NCI-H748 (cell line): ENCODE results near the gene MTCL3.

Source experiments
- DNase-seq: peaks from one replicate; lab custom pipeline; 2025; ENCODE audit not compliant: unreplicated experiment; lab: John Stamatoyannopoulos, UW

The MTCL3 gene

GRCh38 chr6:127471379-127472255 is 47.5 kb downstream of the MTCL3 start:
- no peak for DNase-seq

GRCh38 chr6:127468936-127469335 is 50.2 kb downstream of the MTCL3 start:
- DNase-seq, result no peak

- no peak for DNase-seq
These were observed 52.7 kb downstream of the MTCL3 start for GRCh38 chr6:127466416-127466815.

GRCh38 chr6:127464881-127465459 is 54.2 kb downstream of the MTCL3 start:
- peak; percentile 55 for DNase-seq

- no peak for DNase-seq
These were observed 54.8 kb downstream of the MTCL3 start for GRCh38 chr6:127464161-127464880.

DNA sequence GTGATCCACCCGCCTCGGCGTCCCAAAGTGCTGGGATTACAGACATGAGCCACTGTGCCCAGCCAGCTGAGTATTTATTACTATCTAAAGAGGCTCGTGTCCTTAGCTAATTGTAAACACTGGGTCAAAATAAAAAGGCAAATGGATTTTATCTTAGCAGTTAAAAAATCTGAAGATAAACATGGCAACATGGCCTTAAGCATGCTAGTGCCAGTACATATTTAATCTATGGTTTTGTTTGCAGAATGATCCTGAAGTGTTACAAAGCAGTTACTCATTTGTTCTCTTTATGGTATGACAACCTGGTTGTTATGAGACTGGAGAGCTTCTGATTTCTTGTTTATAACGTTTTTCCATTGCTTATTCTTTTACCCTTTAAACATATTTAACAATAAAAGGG is 56.1 kb downstream of the MTCL3 start:
- no peak for DNase-seq

- no peak for DNase-seq
These were observed 56.8 kb downstream of the MTCL3 start for GRCh38 chr6:127462376-127462775.

GRCh38 chr6:127460465-127460864 is 58.7 kb downstream of the MTCL3 start:
- DNase-seq, result no peak

DNA sequence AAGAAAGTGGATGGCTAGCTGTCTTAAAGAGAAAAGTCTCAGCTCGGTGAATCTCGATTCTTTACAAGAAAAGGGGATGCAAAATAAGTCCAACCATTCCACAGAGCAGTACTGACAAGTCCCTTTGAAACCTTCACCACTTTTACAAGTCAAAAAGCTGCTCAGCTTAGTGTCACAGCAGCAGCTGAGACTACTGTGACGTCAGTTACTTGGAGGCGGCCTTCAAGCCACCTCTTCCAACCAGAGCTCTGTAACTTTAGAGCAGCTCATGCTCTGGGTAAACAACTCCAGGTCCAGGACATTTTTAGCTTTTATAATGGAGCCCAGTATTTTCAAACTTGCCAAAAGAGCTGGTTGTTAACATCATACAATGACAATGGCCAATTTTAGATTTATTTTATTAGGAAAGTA is 59.9 kb downstream of the MTCL3 start, which contains the start of gene KIAA0408:
TSS of gene KIAA0408 (minus strand) at position 159 of the 411 bp plus-strand sequence. CDS start 5,408 bp downstream, outside the sequence.
- peak; percentile 16 for DNase-seq

DNA sequence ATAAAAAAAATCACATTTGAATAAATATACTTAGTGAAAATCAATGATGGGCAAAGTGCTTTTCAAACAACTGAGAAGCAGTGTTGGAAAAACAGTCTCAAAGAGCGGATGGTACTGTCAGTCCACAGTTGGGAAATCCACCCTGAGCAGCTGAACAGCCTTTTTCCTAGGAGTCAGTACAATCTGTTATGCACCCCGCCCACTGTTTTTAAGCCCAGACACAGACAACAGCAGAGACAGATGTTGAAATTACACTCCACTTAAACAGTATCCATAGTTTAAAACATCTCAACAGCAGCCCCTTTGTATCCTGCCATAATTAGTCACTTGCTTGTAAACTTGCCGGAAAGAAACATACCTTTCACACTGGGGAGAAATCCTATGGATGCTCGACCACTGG is 60.3 kb downstream of the MTCL3 start:
- DNase-seq, result peak; percentile 22

- DNase-seq, result no peak
These were observed 60.9 kb downstream of the MTCL3 start for GRCh38 chr6:127458222-127458621.

DNA sequence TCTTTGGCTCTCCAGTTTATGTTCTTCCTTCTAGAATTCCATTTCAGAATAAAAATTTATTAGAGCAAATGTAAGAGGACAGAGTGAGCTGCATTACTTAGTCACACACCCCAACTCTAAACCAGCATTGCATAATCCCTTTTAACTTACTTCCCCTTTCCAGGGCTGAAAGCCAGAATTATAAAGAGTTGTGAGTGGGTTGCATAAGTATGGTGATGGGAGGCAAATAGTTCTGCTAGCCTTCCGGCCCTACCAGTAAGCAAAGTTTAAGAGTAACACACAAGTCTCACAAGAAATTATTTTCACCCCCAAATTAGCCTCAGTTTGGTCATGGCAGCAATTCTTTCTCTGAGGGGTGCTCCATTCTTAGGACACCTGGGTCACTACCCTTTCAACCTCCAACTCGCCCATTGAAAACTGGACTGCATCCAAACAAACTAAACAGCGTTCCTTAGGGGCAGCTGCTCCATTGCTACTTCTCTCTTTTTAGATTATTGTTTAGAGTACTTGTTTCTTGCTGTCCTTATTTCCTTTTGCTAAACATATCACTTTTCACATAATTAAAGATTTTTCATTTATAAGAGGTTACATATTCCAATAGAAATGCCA is 61.6 kb downstream of the MTCL3 start:
- DNase-seq, result no peak

- no peak for DNase-seq
These were observed 62.7 kb downstream of the MTCL3 start for GRCh38 chr6:127456465-127456864.

- no peak for DNase-seq
These were observed 65.1 kb downstream of the MTCL3 start for GRCh38 chr6:127453845-127454619.

DNA sequence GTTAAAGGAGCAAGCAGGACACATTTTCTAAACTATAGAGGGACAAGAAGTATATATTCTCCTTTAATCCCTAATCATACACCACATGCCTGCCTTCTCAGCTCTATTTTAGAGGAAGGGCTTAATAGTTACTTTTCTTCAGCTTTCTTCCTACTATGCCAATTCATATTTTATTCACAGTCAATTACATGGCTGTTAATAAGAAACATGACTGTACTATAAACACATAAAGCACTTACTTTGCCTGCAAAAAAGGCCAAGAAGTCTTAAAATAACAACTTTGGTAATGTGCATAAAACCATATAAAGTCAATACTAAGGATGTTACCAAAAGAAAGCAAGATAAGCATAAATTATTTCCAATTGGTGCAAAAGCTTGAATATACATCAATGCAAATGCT is 66.3 kb downstream of the MTCL3 start:
- DNase-seq, result no peak

DNA sequence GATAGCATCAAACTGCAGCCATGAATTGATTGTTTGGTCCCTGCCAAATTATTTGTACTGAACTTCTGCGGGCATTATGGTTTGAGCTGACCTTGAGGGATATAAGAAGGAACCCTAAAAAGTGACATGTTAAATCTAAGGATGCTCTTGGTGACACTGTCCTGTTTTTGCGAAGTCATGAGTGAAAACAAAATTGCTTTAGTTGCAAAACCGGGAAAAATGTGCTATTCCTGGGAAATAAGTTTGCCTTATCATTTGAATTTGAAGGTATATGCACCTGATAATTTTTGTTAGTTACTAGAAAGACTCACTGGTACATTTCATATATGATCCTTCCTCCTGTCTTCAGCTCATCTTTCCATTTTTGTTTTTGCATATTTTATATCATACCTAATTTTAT is 67.7 kb downstream of the MTCL3 start:
- no peak for DNase-seq

DNA sequence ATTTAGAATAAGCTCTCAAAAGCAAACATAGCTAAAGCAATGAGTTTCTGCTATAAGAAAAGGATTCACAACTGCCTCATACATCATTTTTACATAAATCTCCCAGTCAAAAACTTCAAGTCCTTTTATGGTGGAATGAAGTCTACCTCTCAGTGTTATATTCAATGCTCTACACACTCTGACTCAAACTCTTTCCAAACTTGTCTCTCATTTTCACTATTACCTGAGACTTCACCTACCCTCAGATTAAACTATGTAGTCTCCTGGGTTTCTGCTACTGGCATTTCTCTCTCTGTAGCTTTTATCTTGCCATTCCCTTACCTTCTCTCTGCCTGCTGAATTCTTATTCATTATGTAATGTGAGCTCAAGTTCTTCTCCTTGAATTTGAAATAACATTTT is 71.4 kb downstream of the MTCL3 start:
- no peak for DNase-seq

- DNase-seq, result no peak
These were observed 72.8 kb downstream of the MTCL3 start for GRCh38 chr6:127446356-127446755.

DNA sequence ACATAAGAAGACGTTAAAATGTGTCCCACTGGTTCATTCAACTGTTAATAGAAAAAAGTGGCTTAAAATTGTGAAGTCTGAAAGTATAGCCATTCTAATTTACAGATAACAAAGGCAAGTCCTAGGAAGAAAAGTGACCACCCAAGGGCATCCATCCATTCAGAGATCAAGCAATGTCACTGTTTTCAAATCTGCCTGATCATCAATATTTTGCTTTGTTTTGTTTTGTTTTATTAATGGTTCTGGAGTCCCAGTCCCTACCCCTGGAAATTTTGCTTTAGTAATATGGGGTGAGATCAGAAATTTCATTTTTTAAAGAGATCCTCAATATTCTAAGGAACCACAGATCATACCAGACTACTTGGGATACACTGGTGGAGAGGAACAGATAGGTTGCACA is 77.3 kb downstream of the MTCL3 start:
- DNase-seq, result no peak

DNA sequence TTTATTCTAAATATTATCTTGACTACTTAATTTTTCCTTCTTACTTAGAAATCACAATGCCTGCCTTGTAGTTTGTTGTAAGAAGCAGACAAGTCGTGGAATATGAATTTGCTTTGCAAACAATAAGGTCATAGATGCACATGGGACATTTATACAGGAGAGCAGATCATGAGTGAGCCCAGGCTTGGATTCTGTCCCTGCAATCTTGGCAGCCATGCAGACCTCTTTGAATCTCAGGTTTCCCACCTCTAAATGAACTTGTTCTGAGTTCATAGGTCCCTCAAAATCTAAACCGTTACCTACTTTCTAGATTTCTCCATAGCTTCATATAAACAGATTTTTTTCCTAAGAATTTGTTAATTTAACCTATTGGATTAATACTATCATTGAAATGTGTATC is 79.4 kb downstream of the MTCL3 start:
- DNase-seq, result no peak
